ENCODE results near the gene SLC25A21. TPM values are rescaled to one million over a fixed set of nuclear protein-coding genes. Genes with fewer than 3 reads are reported as not detected.

SLC25A21 gene
- total RNA-seq, 1 experiment from 2014 or later, result 7.1 TPM

GRCh38 chr14:36756226-36756625, 416.2 kb downstream of the SLC25A21 start:
- Histone ChIP-seq H2AK5ac (ENCODE audit: insufficient read length, low read length) (no peak overlapping the region), H2BK5ac (ENCODE audit: insufficient read length, low read length) (no peak overlapping the region), H3K4me1 (ENCODE audit: insufficient read depth, low read length) (0 out of 2 replicates have a peak, but pooled peaks cover 3% of the 10 kb centered on the region), H3K27ac (ENCODE audit: insufficient read length, low read depth, low read length) (no peak overlapping the region), H4K91ac (ENCODE audit: insufficient read length, low read depth, low read length) (no peak overlapping the region), H2BK20ac (ENCODE audit: low read depth, low read length, poor library complexity, severe bottlenecking) (no peak overlapping the region), H3K79me2 (ENCODE audit: insufficient read depth, low read length) (no peaks in the 10 kb centered on the region), H4K20me1 (ENCODE audit: control insufficient read depth, insufficient read depth, insufficient read length) (no peaks in the 10 kb centered on the region), H3K14ac (ENCODE audit: insufficient read depth, low read length) (no peak overlapping the region), H3K4me2 (ENCODE audit: insufficient read depth, insufficient read length, low read length) (no peak overlapping the region), H3K18ac (ENCODE audit: insufficient read length, low read depth, low read length) (no peak overlapping the region), H3K9me3 (ENCODE audit: control insufficient read depth, low read depth, low read length) (no peaks in the 10 kb centered on the region), H3K27me3 (ENCODE audit: insufficient read depth, low read length) (no peaks in the 10 kb centered on the region), H3K4ac (ENCODE audit: low read depth, low read length) (no peak overlapping the region), H3T11ph (ENCODE audit: low read length) (no peak overlapping the region), H2BK120ac (ENCODE audit: low read depth, low read length, poor library complexity, severe bottlenecking) (no peak overlapping the region), H4K8ac (replicated peaks; ENCODE audit: insufficient read length, low read depth, low read length) (no peak overlapping the region), H3K79me1 (ENCODE audit: insufficient read depth, low read depth, low read length, poor library complexity, severe bottlenecking) (no peaks in the 10 kb centered on the region), H3K23ac (ENCODE audit: insufficient read length, low read depth, low read length) (no peak overlapping the region), H2BK12ac (ENCODE audit: insufficient read length, low read depth, low read length) (no peak overlapping the region), H3K9ac (ENCODE audit: extremely low read depth, insufficient read length, low read length) (no peak overlapping the region), H3K23me2 (ENCODE audit: insufficient read length, low read depth, low read length, poor library complexity, severe bottlenecking) (no peaks in the 10 kb centered on the region), H3K56ac (ENCODE audit: insufficient read length, low read depth, low read length) (no peak overlapping the region), H2BK15ac (ENCODE audit: low read depth, low read length) (no peak overlapping the region), H2AFZ (ENCODE audit: low read length) (no peak overlapping the region), H4K5ac (ENCODE audit: insufficient read length, low read depth, low read length) (no peak overlapping the region)
- no peak for DNase-seq
- Mint-ChIP-seq H3K4me3 (no peak overlapping the region), H3K4me1 (peaks cover 5 to 7% of the 10 kb centered on the region in 2 experiments), H3K9me3 (peaks cover 8 to 13% of the 10 kb centered on the region in 2 experiments), H3K36me3 (ENCODE audit: insufficient read depth in 1 of 3, low read depth in 3 of 3) (peaks cover 0 to 10% (median 2%) of the 10 kb centered on the region in 3 experiments; a peak in 4 of 7 replicates), H3K27ac (no peak overlapping the region), H3K27me3 (ENCODE audit: low read depth) (no peaks in the 10 kb centered on the region)
- WGBS (ENCODE audit: extremely low coverage, insufficient read length, low lambda C conversion rate), result no CpG with 5 or more reads among the region's 12 CpGs
- TF ChIP-seq, protein P1, sequence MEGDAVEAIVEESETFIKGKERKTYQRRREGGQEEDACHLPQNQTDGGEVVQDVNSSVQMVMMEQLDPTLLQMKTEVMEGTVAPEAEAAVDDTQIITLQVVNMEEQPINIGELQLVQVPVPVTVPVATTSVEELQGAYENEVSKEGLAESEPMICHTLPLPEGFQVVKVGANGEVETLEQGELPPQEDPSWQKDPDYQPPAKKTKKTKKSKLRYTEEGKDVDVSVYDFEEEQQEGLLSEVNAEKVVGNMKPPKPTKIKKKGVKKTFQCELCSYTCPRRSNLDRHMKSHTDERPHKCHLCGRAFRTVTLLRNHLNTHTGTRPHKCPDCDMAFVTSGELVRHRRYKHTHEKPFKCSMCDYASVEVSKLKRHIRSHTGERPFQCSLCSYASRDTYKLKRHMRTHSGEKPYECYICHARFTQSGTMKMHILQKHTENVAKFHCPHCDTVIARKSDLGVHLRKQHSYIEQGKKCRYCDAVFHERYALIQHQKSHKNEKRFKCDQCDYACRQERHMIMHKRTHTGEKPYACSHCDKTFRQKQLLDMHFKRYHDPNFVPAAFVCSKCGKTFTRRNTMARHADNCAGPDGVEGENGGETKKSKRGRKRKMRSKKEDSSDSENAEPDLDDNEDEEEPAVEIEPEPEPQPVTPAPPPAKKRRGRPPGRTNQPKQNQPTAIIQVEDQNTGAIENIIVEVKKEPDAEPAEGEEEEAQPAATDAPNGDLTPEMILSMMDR (conservative IDR thresholded peaks at IDR 0.05), result no peak

All from H9 (cell line).